T follicular helper cell (primary cell): ENCODE results near the gene LRP11.
A peak's percentile ranks its signal among the peaks of the same experiment; 100 is the strongest.
"Not testable (repeated sequence)": the region's sequence is repeated elsewhere in the genome, so short reads cannot be mapped to it uniquely, and the experiment has no call there.

Source experiments
- DNase-seq: peaks from one replicate; pipeline ENCODE4 v3.0.0-alpha.2; 2020; ENCODE audit warnings: low read depth

Gene LRP11

GRCh38 chr6:149848343-149848742, 15.8 kb downstream of the LRP11 start:
- not testable (repeated sequence) for DNase-seq

- DNase-seq: no peak
Observed at GRCh38 chr6:149847939-149848267, 16.3 kb downstream of the LRP11 start.

GRCh38 chr6:149846321-149846720, 17.8 kb downstream of the LRP11 start:
- DNase-seq: no peak

- no peak for DNase-seq
Observed at GRCh38 chr6:149845549-149845948, 18.6 kb downstream of the LRP11 start.

GRCh38 chr6:149844480-149844879, 19.7 kb downstream of the LRP11 start:
- DNase-seq: no peak

GRCh38 chr6:149844036-149844435, 20.1 kb downstream of the LRP11 start:
- not testable (repeated sequence) for DNase-seq

- no peak for DNase-seq
Observed at GRCh38 chr6:149843051-149843633, 21.0 kb downstream of the LRP11 start.

GRCh38 chr6:149842331-149842730, 21.8 kb downstream of the LRP11 start:
- no peak for DNase-seq

GRCh38 chr6:149840345-149841075, 23.6 kb downstream of the LRP11 start:
- no peak for DNase-seq

- DNase-seq: peak; percentile 59
Observed at GRCh38 chr6:149834513-149835481, 29.4 kb downstream of the LRP11 start.

- DNase-seq: no peak
Observed at GRCh38 chr6:149833651-149834050, 30.5 kb downstream of the LRP11 start.

- DNase-seq: no peak
Observed at GRCh38 chr6:149831308-149831820, 32.8 kb downstream of the LRP11 start.

GRCh38 chr6:149830731-149831307, 33.3 kb downstream of the LRP11 start:
- no peak for DNase-seq

GRCh38 chr6:149825292-149825691, 38.9 kb downstream of the LRP11 start:
- no peak for DNase-seq

- no peak for DNase-seq
Observed at GRCh38 chr6:149823013-149823412, 41.1 kb downstream of the LRP11 start.

GRCh38 chr6:149821492-149821891, 42.7 kb downstream of the LRP11 start:
- no peak for DNase-seq

- DNase-seq: no peak
Observed at GRCh38 chr6:149820506-149820905, 43.7 kb downstream of the LRP11 start.

GRCh38 chr6:149815788-149816187, 48.4 kb downstream of the LRP11 start:
- no peak for DNase-seq

GRCh38 chr6:149813351-149813750, 50.8 kb downstream of the LRP11 start:
- no peak for DNase-seq

- DNase-seq: no peak
Observed at GRCh38 chr6:149809798-149810197, 54.4 kb downstream of the LRP11 start.

- DNase-seq: no peak
Observed at GRCh38 chr6:149806127-149806526, 58.0 kb downstream of the LRP11 start.

- no peak for DNase-seq
Observed at GRCh38 chr6:149783551-149783950, 80.6 kb downstream of the LRP11 start.
